H9 (cell line): ENCODE data around the gene R3HDM2. TPM values are rescaled to one million over a fixed set of nuclear protein-coding genes. Genes with fewer than 3 reads are reported as not detected.

ENCODE experiments used
- DNase-seq: peaks from one replicate; pipeline ENCODE4 v3.0.0-alpha.2; 2017
- H2AFZ ChIP-seq: one replicate; pipeline ENCODE4 v1.6.1; 2013; ENCODE audit warnings: mild to moderate bottlenecking, low read length, control low read depth, moderate library complexity
- H2AK5ac ChIP-seq: 2 replicates; pipeline ENCODE4 v1.6.1; 2013; ENCODE audit warnings: low read length, control low read depth, mixed read lengths; ENCODE audit not compliant: insufficient read length
- H2BK120ac ChIP-seq: one replicate; pipeline ENCODE4 v1.6.1; 2013; ENCODE audit warnings: low read depth, mild to moderate bottlenecking, low read length, control low read depth, inconsistent platforms; ENCODE audit not compliant: poor library complexity, severe bottlenecking
- H2BK12ac ChIP-seq: 2 replicates; pipeline ENCODE4 v1.6.1; 2013; ENCODE audit warnings: low read length, control low read depth, mixed read lengths, low read depth; ENCODE audit not compliant: insufficient read length
- H2BK15ac ChIP-seq: 2 replicates; pipeline ENCODE4 v1.6.1; 2013; ENCODE audit warnings: low read depth, low read length, control low read depth
- H2BK20ac ChIP-seq: one replicate; pipeline ENCODE4 v1.6.1; 2013; ENCODE audit warnings: low read depth, mild to moderate bottlenecking, low read length, control low read depth, inconsistent platforms; ENCODE audit not compliant: poor library complexity, severe bottlenecking
- H2BK5ac ChIP-seq: 2 replicates; pipeline ENCODE4 v1.6.1; 2013; ENCODE audit warnings: low read length, control low read depth, mixed read lengths; ENCODE audit not compliant: insufficient read length
- H3K14ac ChIP-seq: 2 replicates; pipeline ENCODE4 v1.6.1; 2013; ENCODE audit warnings: low read length, control low read depth; ENCODE audit not compliant: insufficient read depth
- H3K18ac ChIP-seq: 2 replicates; pipeline ENCODE4 v1.6.1; 2013; ENCODE audit warnings: low read depth, mild to moderate bottlenecking, mixed read lengths, low read length, control low read depth; ENCODE audit not compliant: insufficient read length
- H3K23ac ChIP-seq: 2 replicates; pipeline ENCODE4 v1.6.1; 2013; ENCODE audit warnings: low read length, control low read depth, mixed read lengths, low read depth; ENCODE audit not compliant: insufficient read length
- H3K23me2 ChIP-seq: 2 replicates; pipeline ENCODE4 v1.6.1; 2013; ENCODE audit warnings: low read depth, mild to moderate bottlenecking, mixed read lengths, low read length, control low read depth; ENCODE audit not compliant: insufficient read length, poor library complexity, severe bottlenecking
- H3K27ac ChIP-seq: 2 replicates; pipeline ENCODE4 v1.5.1; 2013; ENCODE audit warnings: low read length, control low read depth, mixed read lengths, low read depth; ENCODE audit not compliant: insufficient read length
- H3K27me3 ChIP-seq: 2 replicates; pipeline ENCODE4 v1.6.1; 2013; ENCODE audit warnings: low read length, control low read depth, inconsistent platforms; ENCODE audit not compliant: insufficient read depth
- H3K4ac ChIP-seq: 2 replicates; pipeline ENCODE4 v1.6.1; 2013; ENCODE audit warnings: low read depth, mild to moderate bottlenecking, control low read depth, inconsistent platforms, low read length, moderate library complexity
- H3K4me1 ChIP-seq: 2 replicates; pipeline ENCODE4 v1.6.1; 2013; ENCODE audit warnings: low read length, control low read depth, inconsistent platforms; ENCODE audit not compliant: insufficient read depth
- H3K4me2 ChIP-seq: 2 replicates; pipeline ENCODE4 v1.6.1; 2013; ENCODE audit warnings: low read length, control low read depth, mixed read lengths; ENCODE audit not compliant: insufficient read length, insufficient read depth
- H3K56ac ChIP-seq: 2 replicates; pipeline ENCODE4 v1.6.1; 2013; ENCODE audit warnings: low read depth, mild to moderate bottlenecking, mixed read lengths, low read length, control low read depth; ENCODE audit not compliant: insufficient read length
- H3K79me1 ChIP-seq: 2 replicates; pipeline ENCODE4 v1.6.1; 2013; ENCODE audit warnings: low read depth, mild to moderate bottlenecking, moderate library complexity, low read length, control low read depth, inconsistent platforms; ENCODE audit not compliant: insufficient read depth, poor library complexity, severe bottlenecking
- H3K79me2 ChIP-seq: 2 replicates; pipeline ENCODE4 v1.6.1; 2013; ENCODE audit warnings: low read length, control low read depth, inconsistent platforms; ENCODE audit not compliant: insufficient read depth
- H3K9ac ChIP-seq: 2 replicates; pipeline ENCODE4 v1.6.1; 2013; ENCODE audit warnings: low read length, control low read depth, mixed read lengths; ENCODE audit not compliant: insufficient read length; ENCODE audit errors: extremely low read depth
- H3K9me3 ChIP-seq: one replicate; pipeline ENCODE4 v1.6.1; 2013; ENCODE audit warnings: low read depth, low read length, inconsistent platforms; ENCODE audit not compliant: control insufficient read depth
- H3T11ph ChIP-seq: one replicate; pipeline ENCODE4 v1.6.1; 2013; ENCODE audit warnings: mild to moderate bottlenecking, low read length, control low read depth, inconsistent platforms
- H4K20me1 ChIP-seq: one replicate; pipeline ENCODE4 v1.6.1; 2013; ENCODE audit not compliant: control insufficient read depth, insufficient read length, insufficient read depth
- H4K5ac ChIP-seq: 2 replicates; pipeline ENCODE4 v1.6.1; 2013; ENCODE audit warnings: low read depth, mild to moderate bottlenecking, mixed read lengths, low read length, control low read depth; ENCODE audit not compliant: insufficient read length
- H4K8ac ChIP-seq: replicated peaks from 2 replicates; pipeline ENCODE4 v1.6.1; 2013; ENCODE audit warnings: low read length, control low read depth, mixed read lengths, low read depth; ENCODE audit not compliant: insufficient read length
- H4K91ac ChIP-seq: 2 replicates; pipeline ENCODE4 v1.6.1; 2013; ENCODE audit warnings: low read depth, mild to moderate bottlenecking, moderate library complexity, mixed read lengths, low read length, control low read depth; ENCODE audit not compliant: insufficient read length
- H3K27ac Mint-ChIP-seq, 3 experiments: 2 replicates in 2 of 3; 3 replicates in 1 of 3; pipeline ENCODE4 v1.8.0; 2020 to 2021; ENCODE audit warnings: mixed read lengths in 3 of 3, mild to moderate bottlenecking in 1 of 3, moderate library complexity in 1 of 3
- H3K27me3 Mint-ChIP-seq: 2 replicates; pipeline ENCODE4 v1.8.0; 2021; ENCODE audit warnings: low read depth, mild to moderate bottlenecking, moderate library complexity, mixed read lengths
- H3K36me3 Mint-ChIP-seq, 3 experiments: 2 replicates in 2 of 3; 3 replicates in 1 of 3; pipeline ENCODE4 v1.8.0; 2020 to 2021; ENCODE audit warnings: low read depth in 3 of 3, mixed read lengths in 3 of 3; ENCODE audit not compliant: insufficient read depth in 1 of 3
- H3K4me1 Mint-ChIP-seq, 2 experiments: 2 replicates each; pipeline ENCODE4 v1.8.0; 2020; ENCODE audit warnings: mixed read lengths in 2 of 2
- H3K4me3 Mint-ChIP-seq, 2 experiments: 2 replicates in 1 of 2; 3 replicates in 1 of 2; pipeline ENCODE4 v1.8.0; 2020 to 2021; ENCODE audit warnings: mild to moderate bottlenecking in 2 of 2, mixed read lengths in 2 of 2, moderate library complexity in 1 of 2
- H3K9me3 Mint-ChIP-seq, 2 experiments: 2 replicates in 1 of 2; 3 replicates in 1 of 2; pipeline ENCODE4 v1.8.0; 2020; ENCODE audit warnings: mild to moderate bottlenecking in 2 of 2, mixed read lengths in 2 of 2, moderate library complexity in 1 of 2
- WGBS: extraction: QIAGEN DNeasy Blood & Tissue Kit; methylation state at CpG from one replicate; pipeline ENCODE4 v1.1.7; 2013; ENCODE audit warnings: missing lambda C conversion rate, low lambda C conversion rate, mixed read lengths; ENCODE audit not compliant: insufficient read length; ENCODE audit errors: extremely low coverage; 5-methylcytosine and 5-hydroxymethylcytosine counted together
- total RNA-seq: library from RNA; stranded (reverse); gene quantifications from 2 replicates; pipeline ENCODE4 v1.2.1, GENCODE V29; 2021
- TF ChIP-seq, protein P1 (sequence below): fragments of 200-600 bp; sonication (generic); conservative IDR thresholded peaks from 3 replicates; pipeline ENCODE4 v1.8.0; 2021; ENCODE audit warnings: antibody characterized with exemption, mild to moderate bottlenecking

The R3HDM2 gene
- total RNA-seq, 1 experiment from 2014 or later, result 43.9 TPM

DNA sequence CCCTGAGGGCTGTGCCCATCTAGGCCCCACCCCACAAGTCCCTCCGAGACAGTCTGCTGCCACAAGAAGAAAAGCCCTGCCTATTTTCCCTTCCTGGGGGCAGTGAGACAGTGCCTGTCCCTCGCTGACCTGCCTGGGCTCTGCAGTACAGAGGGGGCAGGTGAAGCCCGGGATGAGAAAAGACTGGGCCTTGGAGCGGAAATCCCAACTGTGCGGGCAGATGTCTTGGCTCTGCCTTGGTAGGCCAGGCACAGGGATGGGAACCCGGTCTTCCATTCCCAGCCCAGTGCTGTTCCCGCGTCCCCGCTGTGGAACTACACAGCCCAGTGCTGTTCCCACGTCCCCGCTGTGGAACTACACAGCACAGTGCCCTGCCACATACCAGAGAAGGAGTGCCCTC is 227.1 kb downstream of the R3HDM2 start:
- H2BK20ac ChIP-seq, result no peak overlapping the region
- H2BK12ac ChIP-seq, result no peak overlapping the region
- H3K9me3 Mint-ChIP-seq, result no peaks in the 10 kb centered on the region
- H3K79me1 ChIP-seq, result no peaks in the 10 kb centered on the region
- no peak overlapping the region for H2BK5ac ChIP-seq
- H4K5ac ChIP-seq, result no peak overlapping the region
- TF ChIP-seq, protein P1, sequence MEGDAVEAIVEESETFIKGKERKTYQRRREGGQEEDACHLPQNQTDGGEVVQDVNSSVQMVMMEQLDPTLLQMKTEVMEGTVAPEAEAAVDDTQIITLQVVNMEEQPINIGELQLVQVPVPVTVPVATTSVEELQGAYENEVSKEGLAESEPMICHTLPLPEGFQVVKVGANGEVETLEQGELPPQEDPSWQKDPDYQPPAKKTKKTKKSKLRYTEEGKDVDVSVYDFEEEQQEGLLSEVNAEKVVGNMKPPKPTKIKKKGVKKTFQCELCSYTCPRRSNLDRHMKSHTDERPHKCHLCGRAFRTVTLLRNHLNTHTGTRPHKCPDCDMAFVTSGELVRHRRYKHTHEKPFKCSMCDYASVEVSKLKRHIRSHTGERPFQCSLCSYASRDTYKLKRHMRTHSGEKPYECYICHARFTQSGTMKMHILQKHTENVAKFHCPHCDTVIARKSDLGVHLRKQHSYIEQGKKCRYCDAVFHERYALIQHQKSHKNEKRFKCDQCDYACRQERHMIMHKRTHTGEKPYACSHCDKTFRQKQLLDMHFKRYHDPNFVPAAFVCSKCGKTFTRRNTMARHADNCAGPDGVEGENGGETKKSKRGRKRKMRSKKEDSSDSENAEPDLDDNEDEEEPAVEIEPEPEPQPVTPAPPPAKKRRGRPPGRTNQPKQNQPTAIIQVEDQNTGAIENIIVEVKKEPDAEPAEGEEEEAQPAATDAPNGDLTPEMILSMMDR, result no peak
- H2BK15ac ChIP-seq, result no peak overlapping the region
- H3K23ac ChIP-seq, result no peak overlapping the region
- no peak overlapping the region for H3K4me2 ChIP-seq
- H4K20me1 ChIP-seq, result no peaks in the 10 kb centered on the region
- no peak overlapping the region for H3K14ac ChIP-seq
- no peak overlapping the region for H2BK120ac ChIP-seq
- no peak overlapping the region for H3K27ac Mint-ChIP-seq
- no peak overlapping the region for H3K4me3 Mint-ChIP-seq
- H3K9ac ChIP-seq, result no peak overlapping the region
- WGBS, result no CpG with 5 or more reads among the region's 11 CpGs
- no peaks in the 10 kb centered on the region for H3K79me2 ChIP-seq
- H3K4ac ChIP-seq, result no peak overlapping the region
- H2AFZ ChIP-seq, result no peak overlapping the region
- no peaks in the 10 kb centered on the region for H3K27me3 Mint-ChIP-seq
- no peak overlapping the region for H3K18ac ChIP-seq
- H3K27me3 ChIP-seq, result no peaks in the 10 kb centered on the region
- no peak overlapping the region for H3K56ac ChIP-seq
- H3K23me2 ChIP-seq, result no peaks in the 10 kb centered on the region
- no peaks in the 10 kb centered on the region for H3K4me1 ChIP-seq
- no peaks in the 10 kb centered on the region for H3K4me1 Mint-ChIP-seq
- no peak overlapping the region for H2AK5ac ChIP-seq
- no peak overlapping the region for H4K8ac ChIP-seq
- no peaks in the 10 kb centered on the region for H3K9me3 ChIP-seq
- no peak overlapping the region for H4K91ac ChIP-seq
- peaks cover 40 to 91% (median 87%) of the 10 kb centered on the region in 3 experiments for H3K36me3 Mint-ChIP-seq
- no peak overlapping the region for H3T11ph ChIP-seq
- no peak overlapping the region for H3K27ac ChIP-seq
- DNase-seq, result no peak

Other genes with a start within 250 kb of the R3HDM2 start
- gene NXPH4, start 214.2 kb downstream of the R3HDM2 start, total RNA-seq, result 2.1 and 2.8 TPM in 2 replicates
- 257 and 260 TPM in 2 replicates for gene SHMT2, start 201.3 kb downstream of the R3HDM2 start, total RNA-seq
- gene STAC3, start 179.9 kb downstream of the R3HDM2 start, total RNA-seq, result 2.0 and 2.8 TPM in 2 replicates
- not detected in 2 replicates for gene INHBC, start 3.7 kb upstream of the R3HDM2 start, total RNA-seq
- 9.6 and 10.1 TPM in 2 replicates for gene INHBE, start 24.3 kb upstream of the R3HDM2 start, total RNA-seq
- 25.8 and 28.4 TPM in 2 replicates for gene GLI1, start 28.7 kb upstream of the R3HDM2 start, total RNA-seq
- 3.7 and 4.4 TPM in 2 replicates for gene ARHGAP9, start 48.8 kb upstream of the R3HDM2 start, total RNA-seq
- 352 and 368 TPM in 2 replicates for gene MARS1, start 57.0 kb upstream of the R3HDM2 start, total RNA-seq
- 12.8 and 14.1 TPM in 2 replicates for gene DDIT3, start 89.5 kb upstream of the R3HDM2 start, total RNA-seq
- 66.0 and 66.8 TPM in 2 replicates for gene MBD6, start 91.8 kb upstream of the R3HDM2 start, total RNA-seq
- gene DCTN2, start 116.1 kb upstream of the R3HDM2 start, total RNA-seq, result 96.6 and 97.7 TPM in 2 replicates
- 17.7 and 18.5 TPM in 2 replicates for gene KIF5A, start 119.0 kb upstream of the R3HDM2 start, total RNA-seq
- 37.1 and 40.7 TPM in 2 replicates for gene PIP4K2C, start 160.1 kb upstream of the R3HDM2 start, total RNA-seq
- gene DTX3, start 173.8 kb upstream of the R3HDM2 start, total RNA-seq, result 65.2 and 67.5 TPM in 2 replicates
- 22.6 and 24.4 TPM in 2 replicates for gene ARHGEF25, start 180.4 kb upstream of the R3HDM2 start, total RNA-seq
- 2.3 and 2.6 TPM in 2 replicates for gene B4GALNT1, start 202.2 kb upstream of the R3HDM2 start, total RNA-seq